PC-3 (cell line): Measurements from ENCODE around the gene CTCFL. TPM values are rescaled to one million over a fixed set of nuclear protein-coding genes. Genes with fewer than 3 reads are reported as not detected.

Experiments used
- ATAC-seq: fragments of 200-7000 bp; cut with Tn5 transposase; 2 replicates; pipeline ENCODE4 v1.9.1; 2020; ENCODE audit warnings: mild to moderate bottlenecking, moderate library complexity
- BruUV-seq: library from RNA; stranded (reverse); fragments of 400-500 nt; replicated peaks from 2 replicates; lab custom pipeline; 2021; lab: Mats Ljungman, UMichigan
- CTCF ChIA-PET: fragments of 300-600 bp; sonication (Branson Sonifier 250); formaldehyde crosslinking; loops from one replicate; lab custom pipeline; 2022; ENCODE audit warnings: antibody characterized with exemption; lab: Charles Lee
- POLR2A ChIA-PET: fragments of 300-600 bp; sonication (Branson Sonifier 250); formaldehyde crosslinking; loops from one replicate; lab custom pipeline; 2022; ENCODE audit warnings: antibody characterized with exemption; ENCODE audit not compliant: unreplicated experiment; lab: Charles Lee
- DNase-seq: peaks from one replicate; pipeline ENCODE4 v3.0.0-alpha.2; 2015
- H2AFZ ChIP-seq: fragments of 300-600 bp; sonication (generic); 2 replicates; pipeline ENCODE4 v1.6.0; 2016; ENCODE audit warnings: antibody characterized with exemption, low read length
- H3F3A ChIP-seq: fragments of 300-600 bp; sonication (generic); one replicate; pipeline ENCODE4 v1.6.0; 2017; ENCODE audit warnings: antibody characterized with exemption, low read length, control low read depth, mild to moderate bottlenecking; ENCODE audit not compliant: unreplicated experiment
- H3K27ac ChIP-seq: fragments of 300-600 bp; sonication (generic); 2 replicates; pipeline ENCODE4 v1.5.1; 2016; ENCODE audit warnings: mild to moderate bottlenecking, low read length
- H3K27me3 ChIP-seq: fragments of 300-600 bp; sonication (generic); 2 replicates; pipeline ENCODE4 v1.6.1; 2016; ENCODE audit warnings: low read length, mixed read lengths
- H3K36me3 ChIP-seq: fragments of 300-600 bp; sonication (generic); 2 replicates; pipeline ENCODE4 v1.6.1; 2016; ENCODE audit warnings: low read depth, mixed run types, low read length, mixed read lengths
- H3K4me1 ChIP-seq: fragments of 300-600 bp; sonication (generic); 2 replicates; pipeline ENCODE4 v1.5.1; 2016; ENCODE audit warnings: low read length; ENCODE audit not compliant: insufficient read depth
- H3K4me2 ChIP-seq: fragments of 300-600 bp; sonication (generic); 2 replicates; pipeline ENCODE4 v1.6.0; 2016; ENCODE audit warnings: low read length
- H3K4me3 ChIP-seq: fragments of 300-600 bp; sonication (generic); 2 replicates; pipeline ENCODE4 v1.5.1; 2016; ENCODE audit warnings: mild to moderate bottlenecking, low read length, mixed read lengths
- H3K79me2 ChIP-seq: fragments of 300-600 bp; sonication (generic); 2 replicates; pipeline ENCODE4 v1.6.1; 2017; ENCODE audit warnings: low read length, mixed read lengths
- H3K9ac ChIP-seq: fragments of 300-600 bp; sonication (generic); 2 replicates; pipeline ENCODE4 v1.6.0; 2016; ENCODE audit warnings: mild to moderate bottlenecking, low read length
- H3K9me2 ChIP-seq: fragments of 300-600 bp; sonication (generic); replicated peaks from 2 replicates; pipeline ENCODE4 v1.6.1; 2016; ENCODE audit warnings: mixed run types, low read length, mixed read lengths
- H3K9me3 ChIP-seq: fragments of 300-600 bp; sonication (generic); 2 replicates; pipeline ENCODE4 v1.6.1; 2016; ENCODE audit warnings: low read length, mixed read lengths
- H4K20me1 ChIP-seq: fragments of 300-600 bp; sonication (generic); 2 replicates; pipeline ENCODE4 v1.6.1; 2016; ENCODE audit warnings: low read length, mixed read lengths
- CTCF ChIP-seq: fragments of 300-600 bp; sonication (generic); conservative IDR thresholded peaks from 2 replicates; pipeline ENCODE4 v1.5.1; 2017; ENCODE audit warnings: antibody characterized with exemption, low read depth, mild to moderate bottlenecking, low read length
- EZH2 ChIP-seq: fragments of 300-600 bp; sonication (generic); IDR thresholded peaks from one replicate; pipeline ENCODE4 v1.6.1; 2017; ENCODE audit warnings: antibody characterized with exemption, mild to moderate bottlenecking, low read length; ENCODE audit not compliant: unreplicated experiment
- EZH2phosphoT487 ChIP-seq: fragments of 300-600 bp; sonication (generic); IDR thresholded peaks from 2 replicates; pipeline ENCODE4 v1.6.1; 2018; ENCODE audit warnings: mild to moderate bottlenecking, antibody characterized with exemption, low read length, borderline replicate concordance
- intact Hi-C: fragments of 100-400 bp; cut with micrococcal nuclease; formaldehyde crosslinking; loops from 2 replicates; pipeline ENCODE4 v1.9.0; 2023
- total RNA-seq: library from RNA; depleted of rRNA; stranded (reverse); fragments of >200 nt; gene quantifications from 2 replicates; pipeline ENCODE4 v1.2.3, GENCODE V29; 2014

The CTCFL gene
- total RNA-seq, 1 experiment from 2014 or later: not detected

GRCh38 chr20:57536120-57536708 lies 11.3 kb upstream of the CTCFL start:
- ATAC-seq (no peak), DNase-seq (no peak)
- Histone ChIP-seq H3K4me2 (no peak overlapping the region), H3K27me3 (peaks cover 57% of the 10 kb centered on the region), H3K27ac (no peak overlapping the region), H3K4me1 (no peaks in the 10 kb centered on the region), H3K9me2 (no peaks in the 10 kb centered on the region), H4K20me1 (no peaks in the 10 kb centered on the region), H3K36me3 (no peaks in the 10 kb centered on the region), H2AFZ (no peak overlapping the region), H3F3A (no peaks in the 10 kb centered on the region), H3K79me2 (no peaks in the 10 kb centered on the region), H3K9me3 (no peaks in the 10 kb centered on the region), H3K9ac (no peak overlapping the region), H3K4me3 (no peak overlapping the region)
- intact Hi-C loops: no loop called here
- ChIA-PET CTCF (no interaction called here), POLR2A (no interaction called here)
- no TSS peak for BruUV-seq
- TF ChIP-seq CTCF (no peak), EZH2phosphoT487 (no peak), EZH2 (no peak)

- CTCF ChIA-PET: no interaction called here
- H3K4me3 ChIP-seq: no peak overlapping the region
- no peaks in the 10 kb centered on the region for H3K36me3 ChIP-seq
- H3K9me2 ChIP-seq: no peaks in the 10 kb centered on the region
- no peaks in the 10 kb centered on the region for H3K9me3 ChIP-seq
- no peak overlapping the region for H3K9ac ChIP-seq
- intact Hi-C loops: no loop called here
- no peak overlapping the region for H2AFZ ChIP-seq
- POLR2A ChIA-PET: no interaction called here
- no peaks in the 10 kb centered on the region for H3K79me2 ChIP-seq
- no peaks in the 10 kb centered on the region for H3K4me1 ChIP-seq
- H4K20me1 ChIP-seq: no peaks in the 10 kb centered on the region
- no peak overlapping the region for H3K27ac ChIP-seq
- TF ChIP-seq CTCF (no peak), EZH2phosphoT487 (no peak), EZH2 (no peak)
- H3K4me2 ChIP-seq: no peak overlapping the region
- ATAC-seq (no peak), DNase-seq (no peak)
- BruUV-seq: no TSS peak
- H3F3A ChIP-seq: no peaks in the 10 kb centered on the region
- H3K27me3 ChIP-seq: peaks cover 51% of the 10 kb centered on the region
Observed at GRCh38 chr20:57535297-57535696, 10.4 kb upstream of the CTCFL start.

- H3K9me2 ChIP-seq: no peaks in the 10 kb centered on the region
- DNase-seq: no peak
- no peak overlapping the region for H3K4me3 ChIP-seq
- intact Hi-C loops: no loop called here
- no peaks in the 10 kb centered on the region for H3K9me3 ChIP-seq
- H3K27me3 ChIP-seq: peaks cover 24% of the 10 kb centered on the region
- no peak overlapping the region for H3K9ac ChIP-seq
- TF ChIP-seq EZH2 (no peak), EZH2phosphoT487 (no peak), CTCF (no peak)
- no peak overlapping the region for H3K27ac ChIP-seq
- no peaks in the 10 kb centered on the region for H3K79me2 ChIP-seq
- H3F3A ChIP-seq: no peaks in the 10 kb centered on the region
- H3K4me1 ChIP-seq: no peaks in the 10 kb centered on the region
- ATAC-seq: no peak
- no TSS peak for BruUV-seq
- no peak overlapping the region for H2AFZ ChIP-seq
- H4K20me1 ChIP-seq: no peaks in the 10 kb centered on the region
- H3K4me2 ChIP-seq: no peak overlapping the region
- CTCF ChIA-PET: no interaction called here
- POLR2A ChIA-PET: no interaction called here
- H3K36me3 ChIP-seq: no peaks in the 10 kb centered on the region
Observed at GRCh38 chr20:57532104-57532503, 7.2 kb upstream of the CTCFL start.
